Suprapubic skin (tissue), 4 donors: ENCODE results near the gene COL25A1.

Experiments used
- EP300 ChIP-seq: sonication (generic); formaldehyde crosslinking; IDR thresholded peaks from one replicate; pipeline ENCODE4 v1.6.1; 2017; ENCODE audit warnings: antibody characterized with exemption
- POLR2A ChIP-seq, 2 donors: fragments of 450-650 bp; IDR thresholded peaks; one replicate each; pipeline ENCODE4 v1.6.1; 2017; ENCODE audit warnings: antibody characterized with exemption in 2 of 2, mild to moderate bottlenecking in 2 of 2, moderate library complexity in 2 of 2
- POLR2AphosphoS5 ChIP-seq, 3 donors: sonication (generic); formaldehyde crosslinking; IDR thresholded peaks; one replicate each; pipeline ENCODE4 v1.6.1; 2017; ENCODE audit warnings: antibody characterized with exemption in 3 of 3
- TF ChIP-seq, protein P1 (sequence below), 2 donors: fragments of 200-600 bp in 1 of 2; fragments of 450-650 bp in 1 of 2; sonication (generic) in 1 of 2; IDR thresholded peaks; one replicate each; pipeline ENCODE4 v1.5.1; 2016 to 2019; ENCODE audit warnings: antibody characterized with exemption in 2 of 2, mild to moderate bottlenecking in 1 of 2, moderate library complexity in 1 of 2

DNA sequence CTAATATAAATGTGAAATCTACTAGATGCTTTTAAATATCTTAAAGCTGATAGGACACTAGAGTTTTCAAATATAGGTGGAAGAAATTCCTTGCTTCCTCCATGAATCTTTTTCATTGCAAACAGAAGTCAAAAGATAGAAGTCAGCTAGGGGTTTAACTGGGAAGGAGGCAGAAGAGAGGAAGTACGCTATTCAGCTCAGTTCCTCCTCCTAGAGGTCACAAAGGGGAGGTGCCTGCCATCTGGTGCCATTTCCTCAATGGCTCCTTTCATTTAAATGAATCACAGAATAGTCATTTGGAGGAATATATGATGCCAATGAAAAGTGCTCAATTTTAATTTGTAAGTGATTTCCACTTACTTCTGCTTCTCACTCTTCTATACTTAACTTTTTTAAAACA lies 8.5 kb downstream of the COL25A1 start:
- TF ChIP-seq, protein P1, sequence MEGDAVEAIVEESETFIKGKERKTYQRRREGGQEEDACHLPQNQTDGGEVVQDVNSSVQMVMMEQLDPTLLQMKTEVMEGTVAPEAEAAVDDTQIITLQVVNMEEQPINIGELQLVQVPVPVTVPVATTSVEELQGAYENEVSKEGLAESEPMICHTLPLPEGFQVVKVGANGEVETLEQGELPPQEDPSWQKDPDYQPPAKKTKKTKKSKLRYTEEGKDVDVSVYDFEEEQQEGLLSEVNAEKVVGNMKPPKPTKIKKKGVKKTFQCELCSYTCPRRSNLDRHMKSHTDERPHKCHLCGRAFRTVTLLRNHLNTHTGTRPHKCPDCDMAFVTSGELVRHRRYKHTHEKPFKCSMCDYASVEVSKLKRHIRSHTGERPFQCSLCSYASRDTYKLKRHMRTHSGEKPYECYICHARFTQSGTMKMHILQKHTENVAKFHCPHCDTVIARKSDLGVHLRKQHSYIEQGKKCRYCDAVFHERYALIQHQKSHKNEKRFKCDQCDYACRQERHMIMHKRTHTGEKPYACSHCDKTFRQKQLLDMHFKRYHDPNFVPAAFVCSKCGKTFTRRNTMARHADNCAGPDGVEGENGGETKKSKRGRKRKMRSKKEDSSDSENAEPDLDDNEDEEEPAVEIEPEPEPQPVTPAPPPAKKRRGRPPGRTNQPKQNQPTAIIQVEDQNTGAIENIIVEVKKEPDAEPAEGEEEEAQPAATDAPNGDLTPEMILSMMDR (IDR thresholded peaks at IDR 0.05) = no peak
- TF ChIP-seq EP300 (no peak), POLR2A (IDR thresholded peaks at IDR 0.05) (no peak), POLR2AphosphoS5 (IDR thresholded peaks at IDR 0.05) (no peak)
